Upper lobe of right lung (tissue), 1 donor: ENCODE results near the gene TNFAIP8L1. TPM values are rescaled to one million over a fixed set of nuclear protein-coding genes. Genes with fewer than 3 reads are reported as not detected.

ENCODE experiments used
- ATAC-seq: fragments of 200-7000 bp; cut with Tn5 transposase; one replicate; pipeline ENCODE4 v1.9.1; 2020; ENCODE audit warnings: mild to moderate bottlenecking, moderate library complexity
- DNase-seq: peaks from one replicate; pipeline ENCODE4 v3.0.0-alpha.2; 2020
- H3K27ac ChIP-seq: fragments of 200-600 bp; one replicate; pipeline ENCODE4 v1.8.0; 2022
- H3K27me3 ChIP-seq: fragments of 200-600 bp; one replicate; pipeline ENCODE4 v1.8.0; 2022; ENCODE audit warnings: mild to moderate bottlenecking
- H3K36me3 ChIP-seq: fragments of 200-600 bp; one replicate; pipeline ENCODE4 v1.8.0; 2022
- H3K4me1 ChIP-seq: fragments of 200-600 bp; one replicate; pipeline ENCODE4 v1.8.0; 2022
- H3K4me3 ChIP-seq: fragments of 200-600 bp; one replicate; pipeline ENCODE4 v1.8.0; 2022; ENCODE audit warnings: mild to moderate bottlenecking
- H3K9me3 ChIP-seq: fragments of 200-600 bp; one replicate; pipeline ENCODE4 v1.8.0; 2022
- intact Hi-C: fragments of 100-400 bp; cut with DNase I; formaldehyde crosslinking; loops from one replicate; pipeline ENCODE4 v1.11.0; 2022
- total RNA-seq: library from RNA; stranded (reverse); fragmentation: NEBNext Ultra II Directional; extraction: Animal tissue kit (Norgen Biotek cat#: 25700); gene quantifications from one replicate; pipeline ENCODE4 v1.2.1, GENCODE V29; 2021
- TF ChIP-seq, protein P1 (sequence below): fragments of 200-600 bp; IDR thresholded peaks from one replicate; pipeline ENCODE4 v1.8.0; 2022; ENCODE audit warnings: antibody characterized with exemption
- donor health status: DM: no; HTN: yes; CAD: no; lungs with severe emphysema.

Gene TNFAIP8L1
- total RNA-seq, 1 donor from 2014 or later = 11.9 TPM

DNA sequence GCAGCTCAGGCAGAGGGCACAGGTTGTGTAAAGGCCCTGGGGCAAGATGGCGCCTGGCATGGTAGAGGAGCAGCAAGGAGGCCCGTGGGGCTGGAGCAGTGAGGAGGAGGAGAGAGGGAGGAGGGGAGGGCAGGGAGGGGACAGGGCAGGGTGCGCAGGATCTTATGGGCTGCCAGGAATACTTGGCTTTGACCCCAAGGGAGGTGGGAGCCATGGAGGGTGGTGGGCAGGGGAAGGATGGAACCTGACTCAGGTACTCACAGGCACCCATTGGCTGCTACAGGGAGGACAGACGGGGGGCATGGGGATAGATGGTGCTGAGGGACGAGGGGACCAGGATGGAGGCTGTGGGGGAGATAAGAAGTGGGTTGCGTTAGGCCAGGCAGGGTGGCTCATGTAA is 3.3 kb downstream of the TNFAIP8L1 start:
- TF ChIP-seq, protein P1, sequence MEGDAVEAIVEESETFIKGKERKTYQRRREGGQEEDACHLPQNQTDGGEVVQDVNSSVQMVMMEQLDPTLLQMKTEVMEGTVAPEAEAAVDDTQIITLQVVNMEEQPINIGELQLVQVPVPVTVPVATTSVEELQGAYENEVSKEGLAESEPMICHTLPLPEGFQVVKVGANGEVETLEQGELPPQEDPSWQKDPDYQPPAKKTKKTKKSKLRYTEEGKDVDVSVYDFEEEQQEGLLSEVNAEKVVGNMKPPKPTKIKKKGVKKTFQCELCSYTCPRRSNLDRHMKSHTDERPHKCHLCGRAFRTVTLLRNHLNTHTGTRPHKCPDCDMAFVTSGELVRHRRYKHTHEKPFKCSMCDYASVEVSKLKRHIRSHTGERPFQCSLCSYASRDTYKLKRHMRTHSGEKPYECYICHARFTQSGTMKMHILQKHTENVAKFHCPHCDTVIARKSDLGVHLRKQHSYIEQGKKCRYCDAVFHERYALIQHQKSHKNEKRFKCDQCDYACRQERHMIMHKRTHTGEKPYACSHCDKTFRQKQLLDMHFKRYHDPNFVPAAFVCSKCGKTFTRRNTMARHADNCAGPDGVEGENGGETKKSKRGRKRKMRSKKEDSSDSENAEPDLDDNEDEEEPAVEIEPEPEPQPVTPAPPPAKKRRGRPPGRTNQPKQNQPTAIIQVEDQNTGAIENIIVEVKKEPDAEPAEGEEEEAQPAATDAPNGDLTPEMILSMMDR = no peak
- Histone ChIP-seq H3K4me1 (peaks cover 9% of the 10 kb centered on the region), H3K27ac (no peak overlapping the region), H3K27me3 (no peaks in the 10 kb centered on the region), H3K4me3 (no peak overlapping the region), H3K9me3 (no peaks in the 10 kb centered on the region), H3K36me3 (no peaks in the 10 kb centered on the region)
- intact Hi-C loops = no loop called here
- ATAC-seq (no peak), DNase-seq (no peak)

DNA sequence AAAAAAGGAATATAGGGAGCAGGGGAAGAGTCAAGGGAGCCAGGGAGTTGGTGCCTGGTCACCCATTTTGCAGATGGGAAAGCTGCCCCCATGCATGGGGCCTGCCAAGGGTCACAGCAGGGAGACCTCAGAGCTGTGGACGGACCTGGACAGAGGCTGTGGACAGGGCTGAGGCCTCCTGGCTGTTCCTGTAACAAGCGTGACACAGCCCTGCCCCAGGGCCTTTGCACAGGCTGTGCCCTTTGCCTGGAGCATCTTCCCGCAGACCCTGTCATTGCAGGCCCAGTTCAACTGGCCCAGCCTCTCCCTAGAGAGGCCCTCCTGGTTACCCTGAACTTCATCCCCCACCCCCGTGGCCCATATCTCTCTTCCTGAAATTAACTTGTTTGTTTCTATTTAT is 6.4 kb downstream of the TNFAIP8L1 start:
- ATAC-seq (no peak), DNase-seq (no peak)
- no peaks in the 10 kb centered on the region for H3K36me3 ChIP-seq
- no peaks in the 10 kb centered on the region for H3K4me1 ChIP-seq
- TF ChIP-seq, protein P1 = no peak
- intact Hi-C loops = no loop called here
- H3K27ac ChIP-seq = no peak overlapping the region
- H3K9me3 ChIP-seq = no peaks in the 10 kb centered on the region
- no peaks in the 10 kb centered on the region for H3K27me3 ChIP-seq
- no peak overlapping the region for H3K4me3 ChIP-seq

DNA sequence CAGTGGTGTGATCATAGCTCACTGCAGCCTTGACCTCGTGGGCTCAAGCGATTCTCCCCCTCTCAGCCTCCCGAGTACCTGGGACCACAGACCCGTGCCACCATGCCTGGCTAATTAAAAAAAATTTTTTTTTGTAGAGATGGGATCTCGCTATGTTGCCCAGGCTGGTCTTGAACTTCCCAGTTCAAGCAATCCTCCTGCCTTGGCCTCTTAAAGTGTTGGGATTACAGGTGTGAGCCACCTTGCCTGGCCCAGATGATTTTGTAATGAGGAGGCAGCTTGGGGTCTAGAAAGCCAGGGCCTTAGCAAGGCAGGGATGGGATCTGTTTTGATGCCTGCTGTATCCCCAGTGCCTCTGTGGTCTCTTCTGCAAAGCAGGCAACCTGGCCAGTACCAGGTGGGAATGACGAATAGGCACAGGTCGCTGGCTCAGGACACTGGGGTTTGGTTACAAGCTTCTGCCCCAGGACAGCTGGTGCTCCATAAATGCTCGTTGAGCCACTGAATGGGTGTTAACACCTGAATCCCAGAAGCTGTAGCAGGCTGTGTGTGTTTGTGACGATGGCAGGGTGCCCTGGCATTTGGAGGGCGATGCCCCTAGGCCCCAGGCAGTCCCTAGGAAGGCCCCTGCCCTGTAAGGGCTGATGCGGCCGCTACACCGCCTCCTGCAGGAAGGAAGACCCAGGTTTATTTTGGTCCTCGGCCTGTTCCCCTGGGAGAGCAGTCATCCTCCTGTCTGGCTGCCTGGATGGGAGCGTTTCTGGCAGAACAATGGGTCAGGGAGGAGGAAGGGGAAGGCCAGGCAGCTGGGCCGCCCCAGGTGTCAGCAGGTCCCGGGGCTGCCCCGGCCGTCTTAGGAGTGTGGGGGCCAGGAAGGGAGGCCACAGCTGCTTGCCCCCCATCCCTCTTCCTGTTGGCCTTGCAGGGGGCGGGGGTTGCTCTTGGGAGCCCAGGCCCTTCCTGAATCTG is 8.6 kb downstream of the TNFAIP8L1 start:
- TF ChIP-seq, protein P1 = no peak
- H3K9me3 ChIP-seq = no peaks in the 10 kb centered on the region
- intact Hi-C loops = no loop called here
- H3K27me3 ChIP-seq = no peaks in the 10 kb centered on the region
- H3K27ac ChIP-seq = no peak overlapping the region
- ATAC-seq (peak; percentile 64), DNase-seq (no peak)
- H3K4me1 ChIP-seq = no peaks in the 10 kb centered on the region
- H3K4me3 ChIP-seq = no peak overlapping the region
- no peaks in the 10 kb centered on the region for H3K36me3 ChIP-seq

DNA sequence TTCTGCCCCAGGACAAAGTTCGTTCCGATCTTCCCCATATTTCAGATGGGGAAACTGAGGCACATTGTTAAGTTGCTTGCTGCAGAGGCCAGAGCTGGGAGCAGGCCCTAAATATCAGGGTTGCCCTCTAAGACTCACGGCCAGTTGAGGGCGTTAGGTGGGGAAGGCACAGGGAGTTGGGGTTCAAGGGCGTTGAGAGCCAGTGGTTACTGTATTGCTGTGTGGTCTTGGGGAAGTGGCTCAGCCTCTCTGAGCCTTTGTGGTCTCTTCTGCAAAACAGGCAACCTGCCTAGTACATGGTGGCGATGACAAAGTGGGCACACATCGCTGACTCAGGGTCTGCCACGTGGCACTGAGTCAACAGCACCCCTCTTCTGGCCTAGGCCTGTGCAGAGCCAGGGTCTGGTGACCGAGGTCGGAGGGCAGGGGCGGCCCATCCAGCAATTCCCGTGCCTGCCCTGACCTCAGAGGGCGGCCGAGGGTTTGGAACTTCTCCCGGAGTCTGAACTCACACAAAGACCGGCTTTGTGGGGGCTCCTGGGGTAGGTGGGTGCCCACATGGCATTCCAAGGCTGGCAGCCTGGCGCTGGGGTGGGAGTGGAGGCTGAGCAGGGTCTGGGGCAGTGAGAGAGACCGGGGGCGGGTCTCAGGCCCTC is 10.2 kb downstream of the TNFAIP8L1 start:
- no peak overlapping the region for H3K4me3 ChIP-seq
- TF ChIP-seq, protein P1 = no peak
- DNase-seq = no peak
- H3K4me1 ChIP-seq = no peaks in the 10 kb centered on the region
- no peaks in the 10 kb centered on the region for H3K9me3 ChIP-seq
- ATAC-seq = no peak
- intact Hi-C loops = no loop called here
- H3K36me3 ChIP-seq = peaks cover 8% of the 10 kb centered on the region
- H3K27me3 ChIP-seq = no peaks in the 10 kb centered on the region
- H3K27ac ChIP-seq = no peak overlapping the region

DNA sequence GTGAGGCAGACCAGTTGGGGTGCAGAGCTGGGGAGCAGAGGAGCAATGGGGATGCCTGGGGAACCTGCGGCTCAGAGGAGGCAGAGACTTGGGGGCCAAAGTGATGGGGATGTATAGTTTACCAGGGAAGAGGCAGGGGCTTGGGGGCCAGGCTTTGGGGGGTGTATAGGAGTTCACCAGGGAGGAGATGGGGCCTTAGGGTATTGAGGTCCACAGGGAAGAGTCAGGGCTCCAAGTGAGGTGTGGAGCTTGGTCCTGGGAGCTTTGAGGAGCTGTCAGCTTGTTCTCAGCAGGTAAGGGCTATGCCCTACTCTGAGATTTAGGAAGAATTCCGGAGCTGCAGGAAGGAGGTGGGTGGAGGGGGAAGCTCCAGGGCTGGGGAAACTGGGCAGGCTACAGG is 10.8 kb downstream of the TNFAIP8L1 start:
- H3K36me3 ChIP-seq = peaks cover 10% of the 10 kb centered on the region
- ATAC-seq = no peak
- H3K9me3 ChIP-seq = no peaks in the 10 kb centered on the region
- TF ChIP-seq, protein P1 = no peak
- H3K27me3 ChIP-seq = no peaks in the 10 kb centered on the region
- H3K4me1 ChIP-seq = no peaks in the 10 kb centered on the region
- H3K4me3 ChIP-seq = no peak overlapping the region
- H3K27ac ChIP-seq = no peak overlapping the region
- DNase-seq = no peak
- intact Hi-C loops = no loop called here
